MM.1S (cell line): ENCODE measurements around the gene RNLS.

ENCODE experiments used
- DNase-seq: peaks from one replicate; pipeline ENCODE4 v3.0.0-alpha.2; 2015
- H2AFZ ChIP-seq: fragments of 300-600 bp; sonication (generic); 2 replicates; pipeline ENCODE4 v1.6.0; 2016; ENCODE audit warnings: antibody characterized with exemption, low read length
- H3F3A ChIP-seq: fragments of 300-600 bp; sonication (generic); 2 replicates; pipeline ENCODE4 v1.6.1; 2016; ENCODE audit warnings: mild to moderate bottlenecking, antibody characterized with exemption, low read length, moderate library complexity, mixed read lengths; ENCODE audit not compliant: insufficient read depth
- H3K27ac ChIP-seq: fragments of 300-600 bp; sonication (generic); 2 replicates; pipeline ENCODE4 v1.5.1; 2016; ENCODE audit warnings: mild to moderate bottlenecking, low read length
- H3K27me3 ChIP-seq: fragments of 300-600 bp; sonication (generic); replicated peaks from 2 replicates; pipeline ENCODE4 v1.6.0; 2016; ENCODE audit warnings: low read length; ENCODE audit not compliant: insufficient read depth
- H3K36me3 ChIP-seq: fragments of 300-600 bp; sonication (generic); replicated peaks from 2 replicates; pipeline ENCODE4 v1.6.1; 2016; ENCODE audit warnings: mild to moderate bottlenecking, low read length, mixed read lengths; ENCODE audit not compliant: insufficient read depth
- H3K4me1 ChIP-seq: fragments of 300-600 bp; sonication (generic); 2 replicates; pipeline ENCODE4 v1.6.1; 2016; ENCODE audit warnings: low read length, mixed read lengths
- H3K4me2 ChIP-seq: fragments of 300-600 bp; sonication (generic); 2 replicates; pipeline ENCODE4 v1.6.0; 2016; ENCODE audit warnings: low read depth, low read length
- H3K4me3 ChIP-seq: fragments of 300-600 bp; sonication (generic); 2 replicates; pipeline ENCODE4 v1.5.1; 2016; ENCODE audit warnings: low read length, mixed read lengths
- H3K79me2 ChIP-seq: fragments of 300-600 bp; sonication (generic); 2 replicates; pipeline ENCODE4 v1.6.1; 2016; ENCODE audit warnings: mixed run types, low read length, mixed read lengths
- H3K9ac ChIP-seq: fragments of 300-600 bp; sonication (generic); 2 replicates; pipeline ENCODE4 v1.6.1; 2016; ENCODE audit warnings: low read length, mixed read lengths
- H3K9me2 ChIP-seq: fragments of 300-600 bp; sonication (generic); replicated peaks from 2 replicates; pipeline ENCODE4 v1.6.1; 2016; ENCODE audit warnings: mild to moderate bottlenecking, low read length, mixed read lengths; ENCODE audit not compliant: insufficient read depth
- H3K9me3 ChIP-seq: fragments of 300-600 bp; sonication (generic); replicated peaks from 2 replicates; pipeline ENCODE4 v1.6.1; 2016; ENCODE audit warnings: mild to moderate bottlenecking, low read length, mixed read lengths; ENCODE audit not compliant: insufficient read depth
- H4K20me1 ChIP-seq: fragments of 300-600 bp; sonication (generic); 2 replicates; pipeline ENCODE4 v1.6.1; 2016; ENCODE audit warnings: mild to moderate bottlenecking, low read length, moderate library complexity, mixed read lengths; ENCODE audit not compliant: insufficient read depth
- EZH2 ChIP-seq: fragments of 300-600 bp; sonication (generic); optimal IDR thresholded peaks from 2 replicates; pipeline ENCODE3; 2017; ENCODE audit warnings: low read depth, mild to moderate bottlenecking, antibody characterized with exemption, low read length, mixed read lengths
- EZH2phosphoT487 ChIP-seq: fragments of 300-600 bp; sonication (generic); IDR thresholded peaks from 2 replicates; pipeline ENCODE4 v1.6.1; 2018; ENCODE audit warnings: antibody characterized with exemption, low read length
- TF ChIP-seq, protein P1 (sequence below): fragments of 300-600 bp; sonication (generic); IDR thresholded peaks from 2 replicates; pipeline ENCODE4 v1.5.1; 2016; ENCODE audit warnings: antibody characterized with exemption, low read length, mixed read lengths

RNLS gene

DNA sequence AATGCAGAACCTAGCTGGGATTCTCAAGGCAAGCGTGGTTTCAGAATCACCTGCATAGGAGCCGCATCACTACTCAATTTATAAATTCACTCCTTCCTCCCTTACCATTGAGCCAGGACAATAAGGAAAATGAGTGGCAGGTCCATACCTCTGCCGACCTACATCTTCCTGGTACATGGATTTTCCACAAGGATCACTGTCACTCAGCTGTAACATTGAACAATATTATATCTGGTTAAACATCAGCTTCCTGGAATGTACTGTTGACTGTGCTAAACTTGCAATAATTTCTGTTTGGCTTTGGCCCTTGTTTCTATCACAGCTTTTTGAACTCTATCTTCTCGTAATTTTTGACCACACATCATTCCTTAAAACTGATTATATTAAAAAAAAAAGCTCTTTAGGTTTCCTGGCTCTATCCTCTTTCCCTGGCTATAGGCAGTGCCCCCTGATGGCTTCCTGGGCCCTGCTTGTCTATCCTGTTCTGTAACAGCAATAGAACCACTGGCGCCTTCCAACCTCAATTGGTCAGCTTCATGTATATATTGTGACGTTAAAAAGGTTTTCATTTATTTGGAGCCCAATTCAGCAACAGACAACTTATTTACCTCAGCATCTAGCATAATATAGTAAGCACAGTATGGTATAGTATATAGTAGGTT lies 59.2 kb downstream of the RNLS start:
- DNase-seq = no peak
- TF ChIP-seq, protein P1, sequence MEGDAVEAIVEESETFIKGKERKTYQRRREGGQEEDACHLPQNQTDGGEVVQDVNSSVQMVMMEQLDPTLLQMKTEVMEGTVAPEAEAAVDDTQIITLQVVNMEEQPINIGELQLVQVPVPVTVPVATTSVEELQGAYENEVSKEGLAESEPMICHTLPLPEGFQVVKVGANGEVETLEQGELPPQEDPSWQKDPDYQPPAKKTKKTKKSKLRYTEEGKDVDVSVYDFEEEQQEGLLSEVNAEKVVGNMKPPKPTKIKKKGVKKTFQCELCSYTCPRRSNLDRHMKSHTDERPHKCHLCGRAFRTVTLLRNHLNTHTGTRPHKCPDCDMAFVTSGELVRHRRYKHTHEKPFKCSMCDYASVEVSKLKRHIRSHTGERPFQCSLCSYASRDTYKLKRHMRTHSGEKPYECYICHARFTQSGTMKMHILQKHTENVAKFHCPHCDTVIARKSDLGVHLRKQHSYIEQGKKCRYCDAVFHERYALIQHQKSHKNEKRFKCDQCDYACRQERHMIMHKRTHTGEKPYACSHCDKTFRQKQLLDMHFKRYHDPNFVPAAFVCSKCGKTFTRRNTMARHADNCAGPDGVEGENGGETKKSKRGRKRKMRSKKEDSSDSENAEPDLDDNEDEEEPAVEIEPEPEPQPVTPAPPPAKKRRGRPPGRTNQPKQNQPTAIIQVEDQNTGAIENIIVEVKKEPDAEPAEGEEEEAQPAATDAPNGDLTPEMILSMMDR = no peak
- TF ChIP-seq EZH2 (no peak), EZH2phosphoT487 (no peak)
- no peaks in the 10 kb centered on the region for H3K9me3 ChIP-seq
- no peak overlapping the region for H2AFZ ChIP-seq
- no peaks in the 10 kb centered on the region for H3K9me2 ChIP-seq
- no peak overlapping the region for H3K4me3 ChIP-seq
- no peak overlapping the region for H3K27ac ChIP-seq
- H3K9ac ChIP-seq = no peak overlapping the region
- H4K20me1 ChIP-seq = no peaks in the 10 kb centered on the region
- no peaks in the 10 kb centered on the region for H3K27me3 ChIP-seq
- H3K36me3 ChIP-seq = no peaks in the 10 kb centered on the region
- no peaks in the 10 kb centered on the region for H3F3A ChIP-seq
- no peaks in the 10 kb centered on the region for H3K79me2 ChIP-seq
- H3K4me1 ChIP-seq = no peaks in the 10 kb centered on the region
- H3K4me2 ChIP-seq = no peak overlapping the region

DNA sequence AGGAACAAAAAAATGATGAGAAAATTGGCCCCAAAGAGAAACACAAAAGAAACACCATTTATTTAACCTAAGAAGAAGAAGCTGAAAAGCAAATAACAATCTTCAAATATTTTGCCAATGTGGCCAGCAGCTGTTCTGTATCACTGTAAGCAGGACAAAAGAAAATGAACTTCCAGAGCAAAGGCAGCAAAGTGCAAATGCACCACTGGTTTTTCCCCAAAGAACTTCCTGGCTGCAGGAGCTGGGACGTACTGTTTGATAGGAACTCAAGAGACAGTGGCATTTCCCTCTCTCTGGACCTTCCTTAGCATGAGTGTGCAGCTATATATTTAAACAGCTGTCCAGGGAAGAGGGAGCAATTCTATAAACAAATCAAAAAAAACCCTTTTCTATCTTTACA lies 60.4 kb downstream of the RNLS start:
- Histone ChIP-seq H3K27ac (no peak overlapping the region), H3K9me2 (no peaks in the 10 kb centered on the region), H3K9me3 (no peaks in the 10 kb centered on the region), H3F3A (no peaks in the 10 kb centered on the region), H3K79me2 (no peaks in the 10 kb centered on the region), H2AFZ (no peak overlapping the region), H3K36me3 (no peaks in the 10 kb centered on the region), H4K20me1 (no peaks in the 10 kb centered on the region), H3K4me2 (no peak overlapping the region), H3K27me3 (no peaks in the 10 kb centered on the region), H3K4me1 (no peaks in the 10 kb centered on the region), H3K9ac (no peak overlapping the region), H3K4me3 (no peak overlapping the region)
- DNase-seq = no peak
- no peak for TF ChIP-seq EZH2phosphoT487
- TF ChIP-seq, protein P1 = no peak
- TF ChIP-seq EZH2 = no peak

DNA sequence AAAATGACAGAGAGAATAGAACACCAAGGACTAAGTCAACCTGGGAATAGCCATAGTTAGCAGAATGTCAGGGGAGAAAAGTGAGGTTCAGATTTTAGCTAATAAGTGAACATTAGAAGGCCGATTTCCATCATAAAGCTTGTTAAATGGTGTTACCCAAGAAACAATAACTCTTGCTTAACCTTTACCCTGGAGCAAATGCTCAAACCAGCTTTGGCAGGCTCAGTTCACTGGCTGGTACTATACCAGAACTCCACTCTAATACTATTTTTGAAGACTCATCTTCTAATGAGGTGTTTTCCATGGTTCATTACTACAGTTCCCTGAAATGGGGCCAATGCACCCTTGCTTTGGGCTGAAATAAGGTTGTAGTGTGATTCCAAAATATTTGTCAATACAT lies 61.3 kb downstream of the RNLS start:
- no peaks in the 10 kb centered on the region for H3K27me3 ChIP-seq
- H3K9me2 ChIP-seq = no peaks in the 10 kb centered on the region
- no peaks in the 10 kb centered on the region for H3K9me3 ChIP-seq
- H2AFZ ChIP-seq = no peak overlapping the region
- H3K4me2 ChIP-seq = no peak overlapping the region
- H3K36me3 ChIP-seq = no peaks in the 10 kb centered on the region
- H3F3A ChIP-seq = no peaks in the 10 kb centered on the region
- H3K4me1 ChIP-seq = no peaks in the 10 kb centered on the region
- no peaks in the 10 kb centered on the region for H3K79me2 ChIP-seq
- no peak overlapping the region for H3K4me3 ChIP-seq
- no peak for TF ChIP-seq EZH2
- no peak for TF ChIP-seq EZH2phosphoT487
- TF ChIP-seq, protein P1 = no peak
- no peak overlapping the region for H3K9ac ChIP-seq
- H4K20me1 ChIP-seq = no peaks in the 10 kb centered on the region
- H3K27ac ChIP-seq = no peak overlapping the region
- no peak for DNase-seq
